ENCODE results near the gene GYS2.
"Not testable (repeated sequence)": the region's sequence is repeated elsewhere in the genome, so short reads cannot be mapped to it uniquely, and the experiment has no call there.

DNA sequence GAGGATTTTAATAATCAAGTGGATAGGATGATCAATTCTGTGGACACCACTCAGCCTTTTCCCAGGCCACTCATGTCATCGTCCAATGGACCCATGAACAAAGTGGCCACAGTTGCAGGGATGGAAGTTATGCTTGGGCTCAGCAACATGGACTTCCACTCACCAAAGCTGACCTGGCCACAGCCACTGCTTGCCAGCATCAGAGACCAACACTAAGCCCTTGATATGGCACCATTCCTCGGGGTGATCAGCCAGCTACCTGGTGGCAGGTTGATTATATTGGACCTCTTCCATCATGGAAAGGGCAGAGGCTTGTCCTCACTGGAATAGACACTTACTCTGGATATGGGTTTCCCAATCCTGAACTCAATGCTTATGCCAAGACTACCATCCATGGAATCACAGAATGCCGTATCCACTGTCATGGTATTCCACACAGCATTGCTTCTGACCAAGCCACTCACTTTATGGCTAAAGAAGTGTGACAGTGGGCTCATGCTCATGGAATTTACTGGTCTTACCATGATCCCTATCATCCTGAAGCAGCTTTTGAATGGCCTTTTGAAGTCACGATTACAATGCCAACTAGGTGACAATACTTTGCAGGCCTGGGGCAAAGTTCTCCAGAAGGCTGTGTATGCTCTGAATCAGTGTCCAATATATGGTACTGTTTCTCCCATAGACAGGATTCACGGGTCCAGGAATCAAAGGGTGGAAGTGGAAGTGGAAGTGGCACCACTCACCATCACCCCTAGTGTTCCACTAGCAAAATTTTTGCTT lies 20.1 kb downstream of the GYS2 start:
- TF ChIP-seq, protein P1, sequence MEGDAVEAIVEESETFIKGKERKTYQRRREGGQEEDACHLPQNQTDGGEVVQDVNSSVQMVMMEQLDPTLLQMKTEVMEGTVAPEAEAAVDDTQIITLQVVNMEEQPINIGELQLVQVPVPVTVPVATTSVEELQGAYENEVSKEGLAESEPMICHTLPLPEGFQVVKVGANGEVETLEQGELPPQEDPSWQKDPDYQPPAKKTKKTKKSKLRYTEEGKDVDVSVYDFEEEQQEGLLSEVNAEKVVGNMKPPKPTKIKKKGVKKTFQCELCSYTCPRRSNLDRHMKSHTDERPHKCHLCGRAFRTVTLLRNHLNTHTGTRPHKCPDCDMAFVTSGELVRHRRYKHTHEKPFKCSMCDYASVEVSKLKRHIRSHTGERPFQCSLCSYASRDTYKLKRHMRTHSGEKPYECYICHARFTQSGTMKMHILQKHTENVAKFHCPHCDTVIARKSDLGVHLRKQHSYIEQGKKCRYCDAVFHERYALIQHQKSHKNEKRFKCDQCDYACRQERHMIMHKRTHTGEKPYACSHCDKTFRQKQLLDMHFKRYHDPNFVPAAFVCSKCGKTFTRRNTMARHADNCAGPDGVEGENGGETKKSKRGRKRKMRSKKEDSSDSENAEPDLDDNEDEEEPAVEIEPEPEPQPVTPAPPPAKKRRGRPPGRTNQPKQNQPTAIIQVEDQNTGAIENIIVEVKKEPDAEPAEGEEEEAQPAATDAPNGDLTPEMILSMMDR (IDR thresholded peaks at IDR 0.05; ENCODE audit: insufficient read depth, low read length) = not testable (repeated sequence)
- TF ChIP-seq GABPA (IDR thresholded peaks at IDR 0.05; ENCODE audit: low read depth); POLR2AphosphoS5 (IDR thresholded peaks at IDR 0.05; ENCODE audit: low read depth); SPI1 (IDR thresholded peaks at IDR 0.05; ENCODE audit: borderline replicate concordance, low read depth): not testable (repeated sequence)
- TF ChIP-seq, protein P2, sequence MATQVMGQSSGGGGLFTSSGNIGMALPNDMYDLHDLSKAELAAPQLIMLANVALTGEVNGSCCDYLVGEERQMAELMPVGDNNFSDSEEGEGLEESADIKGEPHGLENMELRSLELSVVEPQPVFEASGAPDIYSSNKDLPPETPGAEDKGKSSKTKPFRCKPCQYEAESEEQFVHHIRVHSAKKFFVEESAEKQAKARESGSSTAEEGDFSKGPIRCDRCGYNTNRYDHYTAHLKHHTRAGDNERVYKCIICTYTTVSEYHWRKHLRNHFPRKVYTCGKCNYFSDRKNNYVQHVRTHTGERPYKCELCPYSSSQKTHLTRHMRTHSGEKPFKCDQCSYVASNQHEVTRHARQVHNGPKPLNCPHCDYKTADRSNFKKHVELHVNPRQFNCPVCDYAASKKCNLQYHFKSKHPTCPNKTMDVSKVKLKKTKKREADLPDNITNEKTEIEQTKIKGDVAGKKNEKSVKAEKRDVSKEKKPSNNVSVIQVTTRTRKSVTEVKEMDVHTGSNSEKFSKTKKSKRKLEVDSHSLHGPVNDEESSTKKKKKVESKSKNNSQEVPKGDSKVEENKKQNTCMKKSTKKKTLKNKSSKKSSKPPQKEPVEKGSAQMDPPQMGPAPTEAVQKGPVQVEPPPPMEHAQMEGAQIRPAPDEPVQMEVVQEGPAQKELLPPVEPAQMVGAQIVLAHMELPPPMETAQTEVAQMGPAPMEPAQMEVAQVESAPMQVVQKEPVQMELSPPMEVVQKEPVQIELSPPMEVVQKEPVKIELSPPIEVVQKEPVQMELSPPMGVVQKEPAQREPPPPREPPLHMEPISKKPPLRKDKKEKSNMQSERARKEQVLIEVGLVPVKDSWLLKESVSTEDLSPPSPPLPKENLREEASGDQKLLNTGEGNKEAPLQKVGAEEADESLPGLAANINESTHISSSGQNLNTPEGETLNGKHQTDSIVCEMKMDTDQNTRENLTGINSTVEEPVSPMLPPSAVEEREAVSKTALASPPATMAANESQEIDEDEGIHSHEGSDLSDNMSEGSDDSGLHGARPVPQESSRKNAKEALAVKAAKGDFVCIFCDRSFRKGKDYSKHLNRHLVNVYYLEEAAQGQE (IDR thresholded peaks at IDR 0.05; ENCODE audit: insufficient replicate concordance, low read depth) = not testable (repeated sequence)

Measured in HL-60 (cell line).